NCI-H446 treated with DMSO at 0.1 percent for 48 hours (cell line): ENCODE results near the gene UCKL1.
"Not testable (repeated sequence)": the region's sequence is repeated elsewhere in the genome, so short reads cannot be mapped to it uniquely, and the experiment has no call there.

Source experiments
- DNase-seq: peaks from one replicate; lab custom pipeline; 2025; lab: John Stamatoyannopoulos, UW

UCKL1 gene

GRCh38 chr20:63942969-63943807 is 13.0 kb downstream of the UCKL1 start:
- no peak for DNase-seq

- no peak for DNase-seq
These were observed 13.8 kb downstream of the UCKL1 start for GRCh38 chr20:63942250-63942951.

- DNase-seq = no peak
These were observed 14.7 kb downstream of the UCKL1 start for GRCh38 chr20:63941282-63942081.

GRCh38 chr20:63940472-63941266 is 15.5 kb downstream of the UCKL1 start:
- DNase-seq = no peak

GRCh38 chr20:63940071-63940471 is 16.1 kb downstream of the UCKL1 start:
- no peak for DNase-seq

- DNase-seq = no peak
These were observed 16.9 kb downstream of the UCKL1 start for GRCh38 chr20:63939061-63939935.

GRCh38 chr20:63937596-63937995 is 18.6 kb downstream of the UCKL1 start:
- no peak for DNase-seq

- DNase-seq = no peak
These were observed 20.8 kb downstream of the UCKL1 start for GRCh38 chr20:63935447-63935846.

GRCh38 chr20:63934271-63935068 is 21.7 kb downstream of the UCKL1 start:
- DNase-seq = no peak

- no peak for DNase-seq
These were observed 22.6 kb downstream of the UCKL1 start for GRCh38 chr20:63933646-63934045.

- DNase-seq = no peak
These were observed 23.5 kb downstream of the UCKL1 start for GRCh38 chr20:63932606-63933160.

- DNase-seq = no peak
These were observed 24.5 kb downstream of the UCKL1 start for GRCh38 chr20:63931735-63932134.

- no peak for DNase-seq
These were observed 25.2 kb downstream of the UCKL1 start for GRCh38 chr20:63930971-63931553.

GRCh38 chr20:63929473-63929883 is 26.7 kb downstream of the UCKL1 start:
- not testable (repeated sequence) for DNase-seq

GRCh38 chr20:63929071-63929470 is 27.1 kb downstream of the UCKL1 start:
- no peak for DNase-seq

- DNase-seq = no peak
These were observed 29.9 kb downstream of the UCKL1 start for GRCh38 chr20:63926298-63926697.

GRCh38 chr20:63924241-63924640 is 32.0 kb downstream of the UCKL1 start:
- no peak for DNase-seq

- no peak for DNase-seq
These were observed 32.6 kb downstream of the UCKL1 start for GRCh38 chr20:63923651-63924050.

GRCh38 chr20:63920226-63920625 is 36.0 kb downstream of the UCKL1 start:
- DNase-seq = no peak
